GM12878 (cell line): ENCODE results near the gene SLC44A3. TPM values are rescaled to one million over a fixed set of nuclear protein-coding genes. Genes with fewer than 3 reads are reported as not detected.

Experiments used
- ATAC-seq: fragments of 200-7000 bp; cut with Tn5 transposase; 3 replicates; pipeline ENCODE4 v1.9.1; 2020; ENCODE audit warnings: mild to moderate bottlenecking, moderate library complexity
- BruUV-seq: library from RNA; stranded (reverse); fragments of 400-500 nt; replicated peaks from 2 replicates; lab custom pipeline; 2021; lab: Mats Ljungman, UMichigan
- CTCF ChIA-PET: fragments of 300-600 bp; sonication (Branson Sonifier 250); formaldehyde crosslinking; extraction: SDS; loops from one replicate; lab custom pipeline; 2021; ENCODE audit warnings: inconsistent platforms; lab: Yijun Ruan, JAX
- POLR2A ChIA-PET: fragments of 350-600 bp; formaldehyde crosslinking; extraction: SDS; loops from one replicate; lab custom pipeline; 2021; ENCODE audit warnings: inconsistent platforms; lab: Charles Lee
- RAD21 ChIA-PET: fragments of 300-600 bp; sonication (Branson Sonifier 250); formaldehyde crosslinking; loops from one replicate; lab custom pipeline; 2023; ENCODE audit warnings: antibody characterized with exemption; ENCODE audit not compliant: unreplicated experiment; lab: Charles Lee
- SMC1A ChIA-PET: fragments of 300-600 bp; sonication (Branson Sonifier 250); formaldehyde crosslinking; loops from one replicate; lab custom pipeline; 2023; ENCODE audit not compliant: unreplicated experiment, uncharacterized antibody; lab: Charles Lee
- DNase-seq: peaks from one replicate; pipeline ENCODE4 v3.0.0-alpha.2; 2011; ENCODE audit warnings: low read depth, low spot score
- FAIRE-seq: peaks from 3 replicates; lab custom pipeline; 2011; peaks lifted over from hg19 to GRCh38; lab: Jason Lieb, UNC
- H2AFZ ChIP-seq: 2 replicates; pipeline ENCODE4 v1.6.0; 2011; ENCODE audit warnings: low read depth, low read length, control low read depth; ENCODE audit not compliant: control insufficient read depth
- H3K27ac ChIP-seq: 2 replicates; pipeline ENCODE4 v1.5.1; 2011; ENCODE audit warnings: control low read depth; ENCODE audit not compliant: control insufficient read depth, insufficient read depth
- H3K27me3 ChIP-seq, 2 experiments: replicated peaks in 1 of 2; 2 replicates each; pipeline versions ENCODE4 v1.6.0 to v1.6.1; 2011; ENCODE audit warnings: low read length in 1 of 2; ENCODE audit not compliant: control insufficient read depth in 2 of 2, insufficient read depth in 2 of 2
- H3K36me3 ChIP-seq, 2 experiments: 2 replicates each; pipeline ENCODE4 v1.5.1; 2011; ENCODE audit warnings: low read length in 1 of 2; ENCODE audit not compliant: control insufficient read depth in 2 of 2, insufficient read depth in 2 of 2
- H3K4me1 ChIP-seq: 2 replicates; pipeline ENCODE4 v1.6.1; 2011; ENCODE audit warnings: mild to moderate bottlenecking, low read length, moderate library complexity, mixed read lengths; ENCODE audit not compliant: control insufficient read depth, insufficient read depth
- H3K4me2 ChIP-seq: 2 replicates; pipeline ENCODE4 v1.6.0; 2011; ENCODE audit warnings: control low read depth; ENCODE audit not compliant: control insufficient read depth, insufficient read depth
- H3K4me3 ChIP-seq: fragments of 200-600 bp; sonication (generic); 2 replicates; pipeline ENCODE4 v1.5.1; 2016
- H3K79me2 ChIP-seq: 2 replicates; pipeline ENCODE4 v1.6.0; 2011; ENCODE audit warnings: low read length; ENCODE audit not compliant: control insufficient read depth, insufficient read depth
- H3K9ac ChIP-seq: 2 replicates; pipeline ENCODE4 v1.8.0; 2011; ENCODE audit warnings: low read length, control low read depth, mixed read lengths; ENCODE audit not compliant: control insufficient read depth, insufficient read depth
- H3K9me3 ChIP-seq: replicated peaks from 3 replicates; pipeline ENCODE4 v1.5.1; 2011; ENCODE audit warnings: mild to moderate bottlenecking, low read length; ENCODE audit not compliant: control insufficient read depth, insufficient read depth
- H4K20me1 ChIP-seq: 2 replicates; pipeline ENCODE4 v1.6.0; 2011; ENCODE audit not compliant: control insufficient read depth, insufficient read depth
- CREM ChIP-seq: IDR thresholded peaks from 2 replicates; pipeline ENCODE4 v1.6.1; 2014; ENCODE audit warnings: antibody characterized with exemption, low read depth
- ELK1 ChIP-seq: IDR thresholded peaks from 2 replicates; pipeline ENCODE4 v1.6.1; 2012; ENCODE audit warnings: low read depth, low read length, improper control_type of control experiment
- HDGF ChIP-seq: fragments of 450-650 bp; IDR thresholded peaks from 2 replicates; pipeline ENCODE4 v1.6.1; 2016; ENCODE audit warnings: antibody characterized with exemption
- IRF5 ChIP-seq: fragments of 450-650 bp; IDR thresholded peaks from 2 replicates; pipeline ENCODE4 v1.6.1; 2017; ENCODE audit warnings: borderline replicate concordance
- KAT2A ChIP-seq: conservative IDR thresholded peaks from 2 replicates; pipeline ENCODE4 v1.6.1; 2011; ENCODE audit warnings: low read depth, low read length; ENCODE audit not compliant: control insufficient read depth
- NRF1 ChIP-seq: conservative IDR thresholded peaks from 2 replicates; pipeline ENCODE4 v1.6.1; 2011; ENCODE audit warnings: mild to moderate bottlenecking, low read depth, low read length, improper control_type of control experiment
- PKNOX1 ChIP-seq: fragments of 450-650 bp; IDR thresholded peaks from 2 replicates; pipeline ENCODE4 v1.6.1; 2016; ENCODE audit warnings: mild to moderate bottlenecking
- POU2F2 ChIP-seq: IDR thresholded peaks from 3 replicates; pipeline ENCODE4 v1.6.1; 2011; ENCODE audit warnings: low read depth, mild to moderate bottlenecking, low read length, borderline replicate concordance
- RELB ChIP-seq: fragments of 450-650 bp; IDR thresholded peaks from 2 replicates; pipeline ENCODE4 v1.6.1; 2017; ENCODE audit warnings: low read depth, mild to moderate bottlenecking, moderate library complexity
- SP1 ChIP-seq: IDR thresholded peaks from one replicate; pipeline ENCODE4 v1.6.1; 2011; ENCODE audit warnings: low read depth, low read length
- SPI1 ChIP-seq: IDR thresholded peaks from 2 replicates; pipeline ENCODE4 v1.6.1; 2011; ENCODE audit warnings: low read depth, mild to moderate bottlenecking, low read length, moderate library complexity, borderline replicate concordance; ENCODE audit not compliant: insufficient read depth
- ZNF274 ChIP-seq: IDR thresholded peaks from one replicate; pipeline ENCODE4 v1.8.0; 2011; ENCODE audit not compliant: insufficient read length, insufficient read depth
- ZZZ3 ChIP-seq: IDR thresholded peaks from 2 replicates; pipeline ENCODE4 v1.6.1; 2011; ENCODE audit warnings: low read depth; ENCODE audit not compliant: control insufficient read depth, insufficient read length
- WGBS: methylation state at CpG from one replicate; pipeline ENCODE4 v1.1.6; 2016; ENCODE audit warnings: low lambda C conversion rate; ENCODE audit not compliant: insufficient replicate concordance, insufficient coverage; ENCODE audit errors: missing lambda C conversion rate; 5-methylcytosine and 5-hydroxymethylcytosine counted together
- in situ Hi-C: fragments of 300-500 bp; cut with MboI; formaldehyde crosslinking; loops from 9 replicates; pipeline ENCODE4 v1.14.3; 2018; ENCODE audit warnings: mixed read lengths
- intact Hi-C: fragments of 100-400 bp; cut with micrococcal nuclease; formaldehyde crosslinking; loops from one replicate; pipeline ENCODE4 v1.14.2; 2022; ENCODE audit not compliant: unreplicated experiment
- polyA plus RNA-seq, 11 experiments: library from polyadenylated mRNA; depleted of rRNA in 4 of 11; unstranded in 6 of 11; stranded (reverse) in 5 of 11; fragments of >200 nt; fragmentation: Nextera tagmentation in 4 of 11; fragmentation: Illumina TruSeq in 1 of 11; extraction: Ambion mirVana in 4 of 11; extraction: Trizol in 1 of 11; gene quantifications; 1 replicate in 1 of 11; 2 replicates in 10 of 11; pipeline versions ENCODE4 v1.2.1 to v1.2.3, GENCODE V29; 2011 to 2016; ENCODE audit warnings: inconsistent platforms in 2 of 11, missing spikeins in 2 of 11, low read depth in 1 of 11
- total RNA-seq, 4 experiments: library from RNA; depleted of rRNA in 3 of 4; stranded (reverse); fragments of >200 nt in 3 of 4; fragmentation: Illumina TruSeq in 1 of 4; extraction: Trizol in 1 of 4; gene quantifications; 2 replicates each; pipeline versions ENCODE4 v1.2.1 to v1.2.3, GENCODE V29; 2013 to 2021
- TF ChIP-seq, protein P1 (sequence below): fragments of 450-650 bp; IDR thresholded peaks from 2 replicates; pipeline ENCODE4 v1.6.1; 2016; ENCODE audit warnings: mild to moderate bottlenecking, moderate library complexity, borderline replicate concordance

Gene SLC44A3
- total and polyA plus RNA-seq, 10 of the 15 experiments (the other 5 are each of a cell fraction or from before 2014, with no cell fraction given), result not detected

GRCh38 chr1:94872771-94873495 is 52.8 kb downstream of the SLC44A3 start:
- CTCF ChIA-PET, result interaction anchor here (1.6 kb wide), 1 partner anchor 19 kb away, joined by 6 read pairs; no protein-coding TSS in a partner anchor
- no peak for TF ChIP-seq IRF5
- no peak for TF ChIP-seq SP1
- TF ChIP-seq, protein P1, sequence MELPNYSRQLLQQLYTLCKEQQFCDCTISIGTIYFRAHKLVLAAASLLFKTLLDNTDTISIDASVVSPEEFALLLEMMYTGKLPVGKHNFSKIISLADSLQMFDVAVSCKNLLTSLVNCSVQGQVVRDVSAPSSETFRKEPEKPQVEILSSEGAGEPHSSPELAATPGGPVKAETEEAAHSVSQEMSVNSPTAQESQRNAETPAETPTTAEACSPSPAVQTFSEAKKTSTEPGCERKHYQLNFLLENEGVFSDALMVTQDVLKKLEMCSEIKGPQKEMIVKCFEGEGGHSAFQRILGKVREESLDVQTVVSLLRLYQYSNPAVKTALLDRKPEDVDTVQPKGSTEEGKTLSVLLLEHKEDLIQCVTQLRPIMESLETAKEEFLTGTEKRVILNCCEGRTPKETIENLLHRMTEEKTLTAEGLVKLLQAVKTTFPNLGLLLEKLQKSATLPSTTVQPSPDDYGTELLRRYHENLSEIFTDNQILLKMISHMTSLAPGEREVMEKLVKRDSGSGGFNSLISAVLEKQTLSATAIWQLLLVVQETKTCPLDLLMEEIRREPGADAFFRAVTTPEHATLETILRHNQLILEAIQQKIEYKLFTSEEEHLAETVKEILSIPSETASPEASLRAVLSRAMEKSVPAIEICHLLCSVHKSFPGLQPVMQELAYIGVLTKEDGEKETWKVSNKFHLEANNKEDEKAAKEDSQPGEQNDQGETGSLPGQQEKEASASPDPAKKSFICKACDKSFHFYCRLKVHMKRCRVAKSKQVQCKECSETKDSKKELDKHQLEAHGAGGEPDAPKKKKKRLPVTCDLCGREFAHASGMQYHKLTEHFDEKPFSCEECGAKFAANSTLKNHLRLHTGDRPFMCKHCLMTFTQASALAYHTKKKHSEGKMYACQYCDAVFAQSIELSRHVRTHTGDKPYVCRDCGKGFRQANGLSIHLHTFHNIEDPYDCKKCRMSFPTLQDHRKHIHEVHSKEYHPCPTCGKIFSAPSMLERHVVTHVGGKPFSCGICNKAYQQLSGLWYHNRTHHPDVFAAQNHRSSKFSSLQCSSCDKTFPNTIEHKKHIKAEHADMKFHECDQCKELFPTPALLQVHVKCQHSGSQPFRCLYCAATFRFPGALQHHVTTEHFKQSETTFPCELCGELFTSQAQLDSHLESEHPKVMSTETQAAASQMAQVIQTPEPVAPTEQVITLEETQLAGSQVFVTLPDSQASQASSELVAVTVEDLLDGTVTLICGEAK, result no peak
- no peak for TF ChIP-seq PKNOX1
- no peak for TF ChIP-seq RELB
- TF ChIP-seq NRF1, result no peak
- no peak for TF ChIP-seq ZNF274
- no peak for TF ChIP-seq POU2F2
- no peak for TF ChIP-seq CREM
- TF ChIP-seq HDGF, result no peak
- no peak for TF ChIP-seq SPI1
- no peak for TF ChIP-seq KAT2A
- no peak for TF ChIP-seq ELK1
- TF ChIP-seq ZZZ3, result no peak

More at GRCh38 chr1:94872771-94873495, 52.8 kb downstream of the SLC44A3 start:
- Histone ChIP-seq H3K4me1 (no peaks in the 10 kb centered on the region), H3K9me3 (no peaks in the 10 kb centered on the region), H3K36me3 (no peaks in the 10 kb centered on the region), H2AFZ (no peak overlapping the region), H3K4me3 (no peak overlapping the region), H3K79me2 (no peaks in the 10 kb centered on the region), H3K27ac (no peak overlapping the region), H3K4me2 (no peak overlapping the region), H4K20me1 (no peaks in the 10 kb centered on the region), H3K9ac (no peak overlapping the region), H3K27me3 (no peaks in the 10 kb centered on the region)
- no peak for ATAC-seq
- intact Hi-C loops (no loop called here), in situ Hi-C loops (no loop called here)
- no peak for FAIRE-seq
- POLR2A ChIA-PET, result no interaction called here
- no TSS peak for BruUV-seq
- no peak for DNase-seq
- WGBS, result 70% methylated on average over 4 of the region's 4 CpGs
- SMC1A ChIA-PET, result interaction anchor here (1.3 kb wide), 1 partner anchor 13 kb away, joined by 3 read pairs; no protein-coding TSS in a partner anchor
- RAD21 ChIA-PET, result no interaction called here
